RWPE2 (cell line): ENCODE data around the gene KCNV2.

ENCODE experiments used
- ATAC-seq: fragments of 200-7000 bp; cut with Tn5 transposase; 3 replicates; pipeline ENCODE4 v1.9.1; 2021; ENCODE audit warnings: low read depth
- DNase-seq: peaks from one replicate; pipeline ENCODE4 v3.0.0-alpha.2; 2020; ENCODE audit warnings: low spot score
- H3K27ac ChIP-seq: fragments of 450-650 bp; 2 replicates; pipeline ENCODE4 v1.5.1; 2017; ENCODE audit warnings: mild to moderate bottlenecking; ENCODE audit not compliant: poor library complexity, severe bottlenecking
- H3K27me3 ChIP-seq: fragments of 250-450 bp; sonication (Bioruptor Pico); 2 replicates; pipeline ENCODE4 v1.5.1; 2021; ENCODE audit warnings: mild to moderate bottlenecking, moderate library complexity; ENCODE audit not compliant: insufficient read depth, poor library complexity, severe bottlenecking
- H3K36me3 ChIP-seq: fragments of 250-450 bp; sonication (Bioruptor Pico); 2 replicates; pipeline ENCODE4 v1.5.1; 2020; ENCODE audit warnings: low read depth, mild to moderate bottlenecking, moderate library complexity
- H3K4me1 ChIP-seq: fragments of 250-450 bp; sonication (Bioruptor Pico); 2 replicates; pipeline ENCODE4 v1.5.1; 2021; ENCODE audit warnings: mild to moderate bottlenecking, moderate library complexity; ENCODE audit not compliant: insufficient read depth, poor library complexity, severe bottlenecking
- H3K4me3 ChIP-seq: fragments of 250-450 bp; sonication (Bioruptor Pico); 2 replicates; pipeline ENCODE4 v1.5.1; 2021; ENCODE audit warnings: mild to moderate bottlenecking, moderate library complexity; ENCODE audit not compliant: severe bottlenecking
- H3K9me3 ChIP-seq: fragments of 250-450 bp; sonication (Bioruptor Pico); 2 replicates; pipeline ENCODE4 v1.5.1; 2021; ENCODE audit warnings: mild to moderate bottlenecking, moderate library complexity; ENCODE audit not compliant: severe bottlenecking
- CTCF ChIP-seq: fragments of 450-650 bp; IDR thresholded peaks from one replicate; pipeline ENCODE4 v1.5.1; 2017; ENCODE audit warnings: mild to moderate bottlenecking, moderate library complexity; ENCODE audit not compliant: poor library complexity, severe bottlenecking

KCNV2 gene

GRCh38 chr9:2758898-2759510, 41.7 kb downstream of the KCNV2 start:
- H3K27ac ChIP-seq, result no peak overlapping the region
- H3K4me3 ChIP-seq, result no peak overlapping the region
- DNase-seq (no peak), ATAC-seq (no peak)
- H3K4me1 ChIP-seq, result no peaks in the 10 kb centered on the region
- peaks cover 7% of the 10 kb centered on the region; the same call in 1 of the 2 replicates for H3K36me3 ChIP-seq
- TF ChIP-seq CTCF, result no peak
- H3K27me3 ChIP-seq, result no peaks in the 10 kb centered on the region
- H3K9me3 ChIP-seq, result no peaks in the 10 kb centered on the region

GRCh38 chr9:2761424-2761823, 44.1 kb downstream of the KCNV2 start:
- Histone ChIP-seq H3K9me3 (no peaks in the 10 kb centered on the region), H3K4me3 (no peak overlapping the region), H3K27me3 (no peaks in the 10 kb centered on the region), H3K27ac (no peak overlapping the region), H3K4me1 (no peaks in the 10 kb centered on the region), H3K36me3 (peaks cover 7% of the 10 kb centered on the region; the same call in 1 of the 2 replicates)
- no peak for DNase-seq
- no peak for TF ChIP-seq CTCF
- ATAC-seq, result no peak

GRCh38 chr9:2764353-2764752, 47.0 kb downstream of the KCNV2 start:
- peaks cover 11% of the 10 kb centered on the region for H3K36me3 ChIP-seq
- H3K27me3 ChIP-seq, result no peaks in the 10 kb centered on the region
- H3K9me3 ChIP-seq, result no peaks in the 10 kb centered on the region
- no peak for TF ChIP-seq CTCF
- no peaks in the 10 kb centered on the region for H3K4me1 ChIP-seq
- no peak overlapping the region for H3K27ac ChIP-seq
- no peak for DNase-seq
- ATAC-seq, result no peak
- no peak overlapping the region for H3K4me3 ChIP-seq

GRCh38 chr9:2765250-2765880, 48.1 kb downstream of the KCNV2 start:
- H3K4me3 ChIP-seq, result no peak overlapping the region
- peaks cover 14% of the 10 kb centered on the region for H3K36me3 ChIP-seq
- DNase-seq, result no peak

More at GRCh38 chr9:2765250-2765880, 48.1 kb downstream of the KCNV2 start:
- no peaks in the 10 kb centered on the region for H3K4me1 ChIP-seq
- no peak for TF ChIP-seq CTCF
- H3K27ac ChIP-seq, result no peak overlapping the region
- H3K27me3 ChIP-seq, result no peaks in the 10 kb centered on the region
- no peaks in the 10 kb centered on the region for H3K9me3 ChIP-seq
- no peak for ATAC-seq
